ENCODE data around the gene NCSTN. TPM values are rescaled to one million over a fixed set of nuclear protein-coding genes. Genes with fewer than 3 reads are reported as not detected.

NCSTN gene
- total and polyA plus RNA-seq, 2 of the 13 experiments (the other 11 are each of a cell fraction or from before 2014, with no cell fraction given) = 44.2 to 247 TPM

- in situ Hi-C loops (cut with HindIII; ENCODE audit: extremely low pct_ligation_motif_present, low pct_unique_long_range_greater_than_20kb) = no loop called here
- ChIA-PET CTCF (ENCODE audit: low intra/inter-chr PET ratio, low total read pairs) (no interaction called here), POLR2A (no interaction called here)
- intact Hi-C loops (cut with micrococcal nuclease; ENCODE audit: unreplicated experiment) = no loop called here
- ATAC-seq (no peak), DNase-seq (ENCODE audit: low spot score) (no peak), FAIRE-seq (no peak)
- no peak overlapping the region for H3K4me2 ChIP-seq (ENCODE audit: low read depth, low read length)
- H3K27ac ChIP-seq (ENCODE audit: extremely low read length, insufficient read depth, low read length) = no peak overlapping the region
- no peak overlapping the region for H3K9ac ChIP-seq (ENCODE audit: insufficient read depth, low read depth, low read length)
- no peaks in the 10 kb centered on the region for H3K27me3 ChIP-seq (ENCODE audit: control insufficient read depth in 1 of 2, insufficient read depth in 2 of 2, low read length in 2 of 2)
- no CpG with 5 or more reads among the region's 1 CpG for WGBS (ENCODE audit: low lambda C conversion rate)
- H3K36me3 ChIP-seq (replicated peaks in 1 of 2; ENCODE audit: control insufficient read depth in 1 of 2, insufficient read depth in 2 of 2, low read length in 2 of 2) = 0 out of 5 replicates have a peak, but pooled peaks cover 0 to 4% of the 10 kb centered on the region in 2 experiments
- peaks cover 15% of the 10 kb centered on the region for H3K4me1 ChIP-seq (ENCODE audit: insufficient read depth, low read length)
- H3K79me2 ChIP-seq (ENCODE audit: insufficient read depth, low read length) = no peaks in the 10 kb centered on the region
- no peak overlapping the region for H3K4me3 ChIP-seq (replicated peaks in 1 of 3; ENCODE audit: insufficient read depth in 1 of 3, low read depth in 2 of 3, low read length in 3 of 3)
- H2AFZ ChIP-seq (ENCODE audit: low read length) = no peak overlapping the region
- no TSS peak for BruUV-seq (replicated peaks)
- no peaks in the 10 kb centered on the region for H3K9me3 ChIP-seq (ENCODE audit: low read length)
- no peaks in the 10 kb centered on the region for H4K20me1 ChIP-seq (ENCODE audit: insufficient read depth, low read length)
- no peak for TF ChIP-seq RBAK (CRISPR knock-in tag; IDR thresholded peaks at IDR 0.05)
- TF ChIP-seq POLR2G (IDR thresholded peaks at IDR 0.05; ENCODE audit: low read depth, low read length) = no peak
Observed at GRCh38 chr1:160365325-160365724, 22.1 kb downstream of the NCSTN start.

DNA sequence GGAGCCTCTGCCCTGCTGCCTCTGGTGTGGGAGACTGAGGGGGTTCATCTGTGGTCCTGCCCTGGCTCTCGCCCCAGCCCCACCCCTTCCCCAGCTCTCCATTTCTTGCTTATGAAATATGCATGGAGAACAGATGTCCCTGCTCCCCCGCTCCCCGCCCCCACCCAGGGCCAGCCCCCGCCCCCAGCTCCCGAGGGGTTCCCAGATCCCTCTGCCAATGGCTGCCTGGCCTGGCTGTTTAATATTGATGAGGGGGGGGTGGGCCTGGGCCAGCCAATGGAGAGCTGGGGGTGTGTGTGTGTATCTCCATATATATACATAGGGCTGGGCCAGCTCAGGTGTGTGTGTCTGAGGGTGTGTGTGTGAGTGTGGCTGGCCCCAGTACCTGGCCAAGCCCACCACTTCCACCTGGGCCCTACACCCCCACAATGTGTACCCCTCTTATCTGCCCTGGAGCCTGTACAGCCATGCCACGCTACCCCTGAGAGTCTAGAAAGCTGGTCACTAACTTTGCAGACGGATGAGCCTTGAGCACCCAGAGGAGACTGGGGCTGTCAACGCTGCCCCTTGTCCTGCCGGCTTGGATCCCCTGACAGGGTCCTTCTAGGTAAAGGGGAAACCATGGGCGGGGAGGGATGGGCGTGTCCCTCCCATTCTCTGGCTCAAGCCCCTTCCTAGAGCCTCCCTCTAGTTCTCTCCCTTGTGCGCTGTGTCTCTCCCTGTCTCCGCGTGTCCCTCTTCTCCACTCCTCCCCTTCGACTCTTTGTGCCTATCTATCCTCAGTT, 23.7 kb downstream of the NCSTN start, which contains the start of gene NHLH1:
Gene NHLH1, plus strand, starts transcription at position 341 of the 785 bp plus-strand sequence. CDS start 3,661 bp downstream, outside the sequence.
- Histone ChIP-seq H4K20me1 (ENCODE audit: insufficient read depth, low read length) (no peaks in the 10 kb centered on the region), H3K4me1 (ENCODE audit: insufficient read depth, low read length) (peaks cover 9% of the 10 kb centered on the region), H3K79me2 (ENCODE audit: insufficient read depth, low read length) (no peaks in the 10 kb centered on the region), H3K9ac (ENCODE audit: insufficient read depth, low read depth, low read length) (no peak within 1 kb of the TSS), H3K4me2 (ENCODE audit: low read depth, low read length) (no peak within 1 kb of the TSS), H3K4me3 (replicated peaks in 1 of 3; ENCODE audit: insufficient read depth in 1 of 3, low read depth in 2 of 3, low read length in 3 of 3) (no peak within 1 kb of the TSS), H3K36me3 (replicated peaks in 1 of 2; ENCODE audit: control insufficient read depth in 1 of 2, insufficient read depth in 2 of 2, low read length in 2 of 2) (no peaks in the 10 kb centered on the region), H3K27ac (ENCODE audit: extremely low read length, insufficient read depth, low read length) (no peak within 1 kb of the TSS), H2AFZ (ENCODE audit: low read length) (no peak within 1 kb of the TSS), H3K9me3 (ENCODE audit: low read length) (no peaks in the 10 kb centered on the region), H3K27me3 (ENCODE audit: control insufficient read depth in 1 of 2, insufficient read depth in 2 of 2, low read length in 2 of 2) (no peaks in the 10 kb centered on the region)
- CTCF ChIA-PET (ENCODE audit: low intra/inter-chr PET ratio, low total read pairs) = no interaction called here
- no TSS peak for BruUV-seq (replicated peaks)
- POLR2A ChIA-PET = no interaction called here
- peak; percentile 30 for ATAC-seq
- TF ChIP-seq PATZ1 (CRISPR knock-in tag; IDR thresholded peaks at IDR 0.05) (no peak), KDM2A (CRISPR knock-in tag; IDR thresholded peaks at IDR 0.05; ENCODE audit: borderline replicate concordance, low read depth) (no peak), AGO2 (optimal IDR thresholded peaks at IDR 0.05; ENCODE audit: low read depth, low read length) (no peak), TEAD3 (CRISPR knock-in tag; optimal IDR thresholded peaks at IDR 0.05; ENCODE audit: borderline replicate concordance) (no peak), ZNF451 (CRISPR knock-in tag; IDR thresholded peaks at IDR 0.05) (no peak), NFIC (IDR thresholded peaks at IDR 0.05; ENCODE audit: low read length) (no peak), ZNF562 (CRISPR knock-in tag; IDR thresholded peaks at IDR 0.05; ENCODE audit: borderline replicate concordance) (no peak), TRIM22 (IDR thresholded peaks at IDR 0.05) (no peak), MYNN (CRISPR knock-in tag; IDR thresholded peaks at IDR 0.05; ENCODE audit: low read depth) (no peak), ZNF878 (CRISPR knock-in tag; IDR thresholded peaks at IDR 0.05) (no peak)
- intact Hi-C loops (cut with micrococcal nuclease; ENCODE audit: unreplicated experiment) (no loop called here), in situ Hi-C loops (cut with HindIII; ENCODE audit: extremely low pct_ligation_motif_present, low pct_unique_long_range_greater_than_20kb) (no loop called here)
- no peak for FAIRE-seq
- WGBS (ENCODE audit: low lambda C conversion rate) = 41% methylated on average over 10 of the region's 15 CpGs
- no peak for DNase-seq (ENCODE audit: low spot score)

Data from HepG2 (cell line).